GM21367 (cell line): ENCODE data around the gene YAP1.
"Not testable (repeated sequence)": the region's sequence is repeated elsewhere in the genome, so short reads cannot be mapped to it uniquely, and the experiment has no call there.

Source experiments
- ATAC-seq: cut with Tn5 transposase; IDR thresholded peaks from one replicate; pipeline ENCODE4 v1.9.1; 2021; ENCODE audit not compliant: unreplicated experiment

Gene YAP1

GRCh38 chr11:102196351-102196750 lies 86.1 kb downstream of the YAP1 start:
- ATAC-seq: no peak

DNA sequence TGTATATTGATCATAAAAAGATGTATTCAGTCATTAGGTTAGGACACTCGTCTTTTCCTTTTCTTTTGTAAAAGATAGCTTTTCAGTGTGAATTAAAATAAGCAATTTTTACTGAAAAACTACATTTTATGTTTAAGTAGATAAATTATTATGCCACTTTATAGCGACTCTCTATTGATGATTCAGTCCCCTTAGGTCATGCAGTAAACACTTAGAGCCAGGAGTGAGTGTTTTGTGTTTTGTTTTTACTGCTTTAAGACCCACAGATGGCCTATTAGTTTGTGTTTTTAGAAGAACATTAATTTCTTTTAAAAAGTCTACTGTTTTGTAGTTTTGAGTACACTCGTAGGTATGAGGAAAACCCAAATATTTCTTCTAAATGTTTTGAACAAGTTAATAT lies 86.6 kb downstream of the YAP1 start:
- ATAC-seq: no peak

DNA sequence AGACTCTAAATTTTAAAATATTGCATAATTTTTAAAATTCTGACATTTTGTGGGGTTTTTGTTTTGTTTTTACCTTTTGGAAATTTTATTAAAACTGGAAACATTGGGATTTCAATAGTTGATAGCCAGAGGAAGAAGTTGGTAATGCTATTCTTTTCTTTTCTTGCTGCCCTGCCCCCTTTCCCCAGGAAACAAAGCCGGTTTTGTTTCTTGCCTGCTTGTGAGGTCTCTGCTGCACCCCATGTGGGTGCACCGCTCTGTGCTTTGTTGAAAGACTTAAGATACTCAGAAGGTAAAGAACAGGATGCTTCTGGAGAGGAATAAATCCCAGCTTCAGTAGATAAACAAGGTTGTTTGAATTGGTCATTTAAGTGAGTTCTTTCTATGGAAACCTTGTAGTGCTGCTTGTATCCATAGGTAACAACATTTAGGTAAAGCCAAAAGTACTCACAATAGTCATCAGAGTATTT lies 87.5 kb downstream of the YAP1 start:
- no peak for ATAC-seq

- no peak for ATAC-seq
These were observed 89.4 kb downstream of the YAP1 start for GRCh38 chr11:102199673-102200072.

- ATAC-seq: not testable (repeated sequence)
These were observed 90.1 kb downstream of the YAP1 start for GRCh38 chr11:102200325-102200724.

- ATAC-seq: no peak
These were observed 91.5 kb downstream of the YAP1 start for GRCh38 chr11:102201776-102202175.

DNA sequence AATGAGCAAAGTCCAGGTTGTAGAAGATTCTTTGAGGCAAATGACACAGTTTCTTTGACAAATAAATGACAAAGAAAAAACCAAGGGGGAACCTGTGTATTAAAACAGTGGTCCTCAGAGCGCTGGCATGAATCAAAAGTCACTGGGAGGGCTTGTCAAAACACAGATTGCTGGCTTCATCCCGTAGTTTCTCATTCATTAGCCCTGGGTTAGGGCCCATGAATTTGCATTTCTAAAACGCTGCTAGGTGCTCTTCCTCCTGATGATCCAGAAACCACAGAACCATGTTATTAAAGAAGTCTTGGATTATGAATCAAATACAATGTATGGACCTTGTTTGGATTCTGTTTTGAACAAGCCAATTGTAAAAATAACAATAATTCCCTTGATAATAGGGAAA lies 92.7 kb downstream of the YAP1 start:
- ATAC-seq: no peak

DNA sequence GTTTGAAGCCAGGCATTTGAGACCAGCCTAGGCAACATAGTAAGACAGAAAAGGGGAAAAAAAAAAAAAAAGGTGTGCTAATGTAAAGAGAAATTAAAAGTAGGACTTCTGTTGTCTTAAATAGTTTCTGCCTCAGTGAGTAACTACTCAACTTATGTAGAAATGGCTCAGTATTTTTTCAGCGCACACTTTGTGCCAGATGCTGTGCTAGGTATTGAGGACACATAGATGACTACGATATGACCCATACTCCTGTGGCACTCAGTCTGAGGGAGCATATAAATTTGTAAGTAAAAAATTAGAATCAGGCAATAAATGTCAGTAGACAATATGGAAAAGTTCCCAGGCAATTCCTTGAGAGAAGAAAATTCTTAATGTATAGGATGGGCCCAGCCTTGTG lies 93.9 kb downstream of the YAP1 start:
- ATAC-seq: no peak

- no peak for ATAC-seq
These were observed 95.6 kb downstream of the YAP1 start for GRCh38 chr11:102205805-102206204.

DNA sequence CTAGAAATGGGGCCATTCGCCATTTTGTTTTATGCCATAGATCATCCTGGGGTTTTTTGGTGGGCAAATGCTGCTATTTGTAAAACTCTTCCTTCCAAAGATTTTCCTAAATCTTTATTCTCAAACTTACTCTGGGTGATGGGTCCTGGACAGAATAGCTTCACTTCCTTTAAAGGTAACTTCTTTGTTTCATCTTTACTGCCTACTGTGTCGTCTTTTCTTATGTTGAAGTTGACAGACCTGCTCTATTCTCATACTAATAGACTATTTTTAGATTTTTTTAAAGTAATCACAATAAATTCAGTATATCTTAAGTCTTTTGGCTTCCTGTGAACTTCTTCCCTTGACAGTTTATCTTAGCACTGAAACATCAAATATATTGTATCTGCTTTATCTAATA lies 98.6 kb downstream of the YAP1 start:
- ATAC-seq: no peak

- ATAC-seq: no peak
These were observed 104.4 kb downstream of the YAP1 start for GRCh38 chr11:102214623-102215022.

- no peak for ATAC-seq
These were observed 106.3 kb downstream of the YAP1 start for GRCh38 chr11:102216433-102217075.

DNA sequence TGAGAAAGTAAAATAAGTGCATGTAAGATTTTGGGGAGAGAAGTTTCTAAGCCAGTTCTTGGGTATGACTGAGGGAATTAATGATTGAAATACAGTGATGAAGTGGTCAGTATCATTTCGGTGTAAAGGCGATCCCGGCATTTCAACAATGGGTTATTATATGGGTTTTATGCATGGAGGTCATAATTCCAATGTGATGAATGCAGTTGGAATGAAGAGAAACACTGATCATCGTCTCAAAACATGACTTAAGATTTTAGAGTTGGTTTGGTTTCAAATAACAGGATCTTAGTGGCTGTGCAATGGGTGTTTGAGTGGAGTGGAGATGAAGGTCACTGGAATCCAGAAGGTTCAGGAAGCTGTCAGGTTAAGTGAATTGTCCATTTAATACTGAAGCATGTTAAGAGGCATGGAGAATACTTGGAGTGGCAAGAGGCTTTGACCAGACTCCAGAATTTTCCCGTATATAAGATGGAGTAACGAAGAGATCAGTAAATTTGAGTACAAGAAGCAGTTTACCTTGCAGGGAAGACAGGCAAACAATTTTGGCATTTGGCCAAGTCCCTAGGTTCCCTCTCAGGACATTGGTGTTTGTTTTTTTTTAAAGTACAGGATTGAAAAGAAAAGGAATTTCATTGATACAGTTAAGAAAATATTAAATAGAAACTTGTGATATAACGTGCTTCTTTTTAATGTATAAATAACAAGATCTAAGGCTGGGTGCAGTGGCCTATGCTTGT lies 110.7 kb downstream of the YAP1 start:
- ATAC-seq: no peak

DNA sequence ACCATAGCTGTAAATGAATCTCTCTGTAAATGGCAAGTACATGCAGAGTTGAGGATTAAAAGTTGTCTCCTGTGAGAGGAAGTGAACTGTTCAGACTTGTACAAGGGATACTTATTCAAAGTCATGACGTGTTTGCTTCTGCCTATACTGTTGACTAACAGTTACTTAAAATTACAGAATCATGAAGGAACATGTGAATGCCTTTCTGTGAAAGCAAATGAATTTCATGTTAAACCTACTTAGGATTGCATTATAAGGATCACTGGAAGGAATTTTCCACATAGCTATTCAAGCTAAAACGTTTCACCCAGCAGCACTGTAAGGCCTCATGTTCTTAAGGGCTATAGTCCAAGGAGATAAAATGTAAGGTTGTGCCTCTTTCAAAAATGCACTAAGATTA lies 113.6 kb downstream of the YAP1 start:
- ATAC-seq: no peak

- ATAC-seq: no peak
These were observed 115.7 kb downstream of the YAP1 start for GRCh38 chr11:102225689-102226568.

DNA sequence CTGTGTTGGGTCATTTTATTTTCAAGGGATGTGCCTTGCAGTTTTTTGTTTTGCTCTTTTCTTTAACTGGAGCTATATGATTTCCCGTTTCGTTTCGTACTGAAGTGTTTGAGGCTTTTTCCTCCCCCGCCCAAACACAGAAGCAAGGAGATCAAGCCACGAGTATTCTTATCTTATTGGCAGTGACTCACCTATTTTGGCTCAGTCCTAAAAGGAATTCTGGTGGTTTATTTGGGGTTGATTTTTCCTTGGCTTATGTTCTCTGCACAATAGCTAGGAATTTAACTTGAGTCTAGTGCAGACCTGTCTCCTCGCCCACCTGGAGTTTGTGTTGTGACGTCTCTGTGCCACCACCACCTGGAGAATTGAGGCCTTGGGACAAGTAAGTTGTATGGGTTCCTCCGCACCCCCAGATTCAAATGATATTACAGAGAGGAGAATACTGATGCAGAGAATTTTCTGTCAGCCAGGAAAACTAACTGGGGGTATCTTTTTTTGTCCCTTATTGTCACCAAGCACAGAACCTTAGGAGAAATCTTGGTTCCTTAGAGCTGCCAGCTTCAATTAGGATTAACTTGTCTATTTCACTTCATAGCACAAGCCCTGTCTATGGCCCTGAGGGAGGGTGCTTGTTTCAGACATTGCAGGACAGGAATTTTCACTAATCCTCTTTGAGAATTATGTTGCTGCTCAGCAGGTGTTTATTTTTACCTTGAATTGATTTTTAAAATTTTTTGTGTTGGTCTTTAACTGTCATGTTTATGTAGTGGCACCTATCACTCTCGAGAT lies 116.6 kb downstream of the YAP1 start:
- ATAC-seq: no peak

DNA sequence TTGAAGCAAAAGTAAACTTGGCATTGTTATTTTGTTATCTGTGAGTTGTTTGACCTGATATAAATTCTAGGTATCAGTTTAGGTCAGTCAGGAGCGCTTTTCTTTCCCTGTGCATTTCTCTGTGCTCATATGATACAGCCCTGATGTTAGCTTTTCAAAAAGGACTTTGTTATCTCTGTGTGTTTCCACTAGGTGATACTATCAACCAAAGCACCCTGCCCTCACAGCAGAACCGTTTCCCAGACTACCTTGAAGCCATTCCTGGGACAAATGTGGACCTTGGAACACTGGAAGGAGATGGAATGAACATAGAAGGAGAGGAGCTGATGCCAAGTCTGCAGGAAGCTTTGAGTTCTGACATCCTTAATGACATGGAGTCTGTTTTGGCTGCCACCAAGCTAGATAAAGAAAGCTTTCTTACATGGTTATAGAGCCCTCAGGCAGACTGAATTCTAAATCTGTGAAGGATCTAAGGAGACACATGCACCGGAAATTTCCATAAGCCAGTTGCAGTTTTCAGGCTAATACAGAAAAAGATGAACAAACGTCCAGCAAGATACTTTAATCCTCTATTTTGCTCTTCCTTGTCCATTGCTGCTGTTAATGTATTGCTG lies 119.4 kb downstream of the YAP1 start:
- no peak for ATAC-seq

DNA sequence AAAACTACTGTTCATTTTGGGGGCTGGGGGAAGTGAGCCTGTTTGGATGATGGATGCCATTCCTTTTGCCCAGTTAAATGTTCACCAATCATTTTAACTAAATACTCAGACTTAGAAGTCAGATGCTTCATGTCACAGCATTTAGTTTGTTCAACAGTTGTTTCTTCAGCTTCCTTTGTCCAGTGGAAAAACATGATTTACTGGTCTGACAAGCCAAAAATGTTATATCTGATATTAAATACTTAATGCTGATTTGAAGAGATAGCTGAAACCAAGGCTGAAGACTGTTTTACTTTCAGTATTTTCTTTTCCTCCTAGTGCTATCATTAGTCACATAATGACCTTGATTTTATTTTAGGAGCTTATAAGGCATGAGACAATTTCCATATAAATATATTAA lies 119.9 kb downstream of the YAP1 start:
- no peak for ATAC-seq

- ATAC-seq: no peak
These were observed 120.7 kb downstream of the YAP1 start for GRCh38 chr11:102230911-102231310.

- no peak for ATAC-seq
These were observed 124.7 kb downstream of the YAP1 start for GRCh38 chr11:102234779-102235439.
